ENCODE results near the gene XCR1. TPM values are rescaled to one million over a fixed set of nuclear protein-coding genes. Genes with fewer than 3 reads are reported as not detected.

XCR1 gene
- total and polyA plus RNA-seq, 9 of the 15 experiments (the other 6 are each of a cell fraction or from before 2014, with no cell fraction given), result not detected

DNA sequence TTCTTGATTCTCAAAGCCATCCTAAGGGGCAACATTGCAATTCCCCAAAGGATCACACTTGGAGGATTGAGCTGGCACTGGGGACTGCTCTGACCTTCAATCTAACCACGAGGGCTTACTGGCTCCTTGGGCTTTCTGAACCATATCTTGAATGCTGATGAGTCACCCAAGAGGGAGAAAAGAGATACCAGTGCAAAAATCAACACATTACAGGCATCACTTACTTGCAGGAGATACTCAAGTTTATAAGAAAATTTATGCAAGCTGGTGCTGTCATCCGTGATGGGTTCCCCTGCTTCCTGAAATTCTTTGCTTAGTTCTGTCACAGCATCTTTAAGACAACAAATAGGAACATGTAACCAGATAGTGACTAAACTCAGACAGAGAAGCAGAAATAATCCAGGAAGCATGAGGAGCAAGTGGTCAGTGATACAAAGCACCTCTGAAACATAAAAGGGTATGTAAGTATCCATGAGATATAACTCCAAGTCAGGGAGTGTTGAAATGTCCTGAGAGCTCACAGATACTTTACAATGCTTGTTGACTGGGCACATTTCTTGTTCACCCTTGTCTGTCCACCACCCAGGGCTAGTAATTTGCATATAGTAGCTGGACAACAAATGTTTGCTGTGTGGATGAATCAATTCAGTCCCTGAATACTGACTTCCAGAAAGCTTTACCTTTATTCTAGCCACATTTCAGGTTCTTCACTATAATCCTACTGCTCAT lies 45.8 kb downstream of the XCR1 start (continued):
- TF ChIP-seq KDM4B (IDR thresholded peaks at IDR 0.05; ENCODE audit: borderline replicate concordance in 2 of 2, low read depth in 1 of 2), result no peak
- TF ChIP-seq PHF8 (IDR thresholded peaks at IDR 0.05; ENCODE audit: borderline replicate concordance, low read length), result no peak
- TF ChIP-seq SMARCE1 (IDR thresholded peaks at IDR 0.05), result 0 out of 2 replicates have a peak, but pooled peaks have one; percentile 49
- TF ChIP-seq C11orf30 (IDR thresholded peaks at IDR 0.05; ENCODE audit: low read depth), result peak; percentile 29; the same call in 1 of the 2 replicates
- TF ChIP-seq MAFF (IDR thresholded peaks at IDR 0.05; ENCODE audit: low read length), result no peak
- no peak for TF ChIP-seq CHD1 (IDR thresholded peaks at IDR 0.05; ENCODE audit: low read length)
- TF ChIP-seq MEF2A (IDR thresholded peaks at IDR 0.05; ENCODE audit: control insufficient read depth, low read depth, low read length), result no peak
- TF ChIP-seq, protein P1, sequence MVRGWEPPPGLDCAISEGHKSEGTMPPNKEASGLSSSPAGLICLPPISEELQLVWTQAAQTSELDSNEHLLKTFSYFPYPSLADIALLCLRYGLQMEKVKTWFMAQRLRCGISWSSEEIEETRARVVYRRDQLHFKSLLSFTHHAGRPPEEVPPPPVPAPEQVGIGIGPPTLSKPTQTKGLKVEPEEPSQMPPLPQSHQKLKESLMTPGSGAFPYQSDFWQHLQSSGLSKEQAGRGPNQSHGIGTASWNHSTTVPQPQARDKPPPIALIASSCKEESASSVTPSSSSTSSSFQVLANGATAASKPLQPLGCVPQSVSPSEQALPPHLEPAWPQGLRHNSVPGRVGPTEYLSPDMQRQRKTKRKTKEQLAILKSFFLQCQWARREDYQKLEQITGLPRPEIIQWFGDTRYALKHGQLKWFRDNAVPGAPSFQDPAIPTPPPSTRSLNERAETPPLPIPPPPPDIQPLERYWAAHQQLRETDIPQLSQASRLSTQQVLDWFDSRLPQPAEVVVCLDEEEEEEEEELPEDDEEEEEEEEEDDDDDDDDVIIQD (CRISPR knock-in tag; IDR thresholded peaks at IDR 0.05), result no peak
- TF ChIP-seq MAFG (tag; conservative IDR thresholded peaks at IDR 0.05), result peak; percentile 56
- TF ChIP-seq LARP7 (IDR thresholded peaks at IDR 0.05), result no peak
- TF ChIP-seq SMARCA4 (IDR thresholded peaks at IDR 0.05), result peak; percentile 61; the same call in 1 of the 2 replicates
- TF ChIP-seq, protein P2, sequence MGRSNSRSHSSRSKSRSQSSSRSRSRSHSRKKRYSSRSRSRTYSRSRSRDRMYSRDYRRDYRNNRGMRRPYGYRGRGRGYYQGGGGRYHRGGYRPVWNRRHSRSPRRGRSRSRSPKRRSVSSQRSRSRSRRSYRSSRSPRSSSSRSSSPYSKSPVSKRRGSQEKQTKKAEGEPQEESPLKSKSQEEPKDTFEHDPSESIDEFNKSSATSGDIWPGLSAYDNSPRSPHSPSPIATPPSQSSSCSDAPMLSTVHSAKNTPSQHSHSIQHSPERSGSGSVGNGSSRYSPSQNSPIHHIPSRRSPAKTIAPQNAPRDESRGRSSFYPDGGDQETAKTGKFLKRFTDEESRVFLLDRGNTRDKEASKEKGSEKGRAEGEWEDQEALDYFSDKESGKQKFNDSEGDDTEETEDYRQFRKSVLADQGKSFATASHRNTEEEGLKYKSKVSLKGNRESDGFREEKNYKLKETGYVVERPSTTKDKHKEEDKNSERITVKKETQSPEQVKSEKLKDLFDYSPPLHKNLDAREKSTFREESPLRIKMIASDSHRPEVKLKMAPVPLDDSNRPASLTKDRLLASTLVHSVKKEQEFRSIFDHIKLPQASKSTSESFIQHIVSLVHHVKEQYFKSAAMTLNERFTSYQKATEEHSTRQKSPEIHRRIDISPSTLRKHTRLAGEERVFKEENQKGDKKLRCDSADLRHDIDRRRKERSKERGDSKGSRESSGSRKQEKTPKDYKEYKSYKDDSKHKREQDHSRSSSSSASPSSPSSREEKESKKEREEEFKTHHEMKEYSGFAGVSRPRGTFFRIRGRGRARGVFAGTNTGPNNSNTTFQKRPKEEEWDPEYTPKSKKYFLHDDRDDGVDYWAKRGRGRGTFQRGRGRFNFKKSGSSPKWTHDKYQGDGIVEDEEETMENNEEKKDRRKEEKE (IDR thresholded peaks at IDR 0.05; ENCODE audit: borderline replicate concordance in 1 of 2, control insufficient read depth in 1 of 2, low read depth in 2 of 2, low read length in 1 of 2), result no peak
- TF ChIP-seq, protein P3, sequence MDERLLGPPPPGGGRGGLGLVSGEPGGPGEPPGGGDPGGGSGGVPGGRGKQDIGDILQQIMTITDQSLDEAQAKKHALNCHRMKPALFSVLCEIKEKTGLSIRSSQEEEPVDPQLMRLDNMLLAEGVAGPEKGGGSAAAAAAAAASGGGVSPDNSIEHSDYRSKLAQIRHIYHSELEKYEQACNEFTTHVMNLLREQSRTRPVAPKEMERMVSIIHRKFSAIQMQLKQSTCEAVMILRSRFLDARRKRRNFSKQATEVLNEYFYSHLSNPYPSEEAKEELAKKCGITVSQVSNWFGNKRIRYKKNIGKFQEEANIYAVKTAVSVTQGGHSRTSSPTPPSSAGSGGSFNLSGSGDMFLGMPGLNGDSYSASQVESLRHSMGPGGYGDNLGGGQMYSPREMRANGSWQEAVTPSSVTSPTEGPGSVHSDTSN (CRISPR knock-in tag; IDR thresholded peaks at IDR 0.05; ENCODE audit: low read depth), result no peak
- TF ChIP-seq, protein P3 (tag; conservative IDR thresholded peaks at IDR 0.05; ENCODE audit: low read depth), result no peak
- no peak for TF ChIP-seq TRIM28 (IDR thresholded peaks at IDR 0.05)
- TF ChIP-seq GATA2 (CRISPR knock-in tag; IDR thresholded peaks at IDR 0.05), result no peak
- TF ChIP-seq PTTG1 (tag; IDR thresholded peaks at IDR 0.05; ENCODE audit: low read depth), result no peak
- no peak for TF ChIP-seq HNRNPH1 (optimal IDR thresholded peaks at IDR 0.05; ENCODE audit: low read depth, low read length)
- no peak for TF ChIP-seq BCL6 (CRISPR knock-in tag; IDR thresholded peaks at IDR 0.05)
- TF ChIP-seq ZNF740 (CRISPR knock-in tag; IDR thresholded peaks at IDR 0.05), result no peak
- no peak for TF ChIP-seq ZNF740 (tag; IDR thresholded peaks at IDR 0.05)

Data from K562 (cell line).